Measurements from ENCODE around the gene MYO5A.
A peak's percentile ranks its signal among the peaks of the same experiment; 100 is the strongest.

Gene MYO5A

DNA sequence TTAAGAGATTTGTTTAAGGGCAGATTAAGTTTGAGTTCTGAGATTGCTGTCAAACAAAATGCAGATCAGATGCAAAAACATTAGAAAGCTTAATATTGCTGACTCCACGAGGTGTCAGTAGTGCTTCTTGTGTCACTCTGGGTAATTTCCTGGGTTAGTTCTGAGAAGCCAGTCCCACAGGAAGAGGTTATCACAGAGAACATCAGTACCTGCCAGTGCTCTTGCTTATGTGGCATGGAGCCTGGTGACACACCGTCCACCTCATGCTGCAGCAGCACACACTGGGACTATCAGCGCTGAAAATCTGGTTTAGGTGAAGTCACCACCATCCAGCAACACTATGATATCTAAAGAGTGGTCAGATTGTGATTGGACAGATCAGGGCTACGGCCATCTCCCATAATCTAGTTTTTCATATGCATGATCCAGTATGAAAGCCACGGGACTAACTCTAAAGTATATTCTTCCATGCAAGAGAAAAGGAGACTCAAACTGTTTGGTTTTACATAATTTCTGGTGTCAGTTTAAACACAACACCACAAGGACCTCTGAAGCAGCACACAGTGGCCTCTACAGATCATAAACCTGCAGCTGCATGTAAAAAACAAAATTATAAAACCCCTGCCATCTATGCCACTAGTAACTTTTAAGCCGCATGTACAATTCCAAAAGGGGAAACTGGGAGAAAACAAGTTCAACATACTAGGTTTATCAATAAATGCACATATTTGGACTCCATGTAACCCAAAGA, 197.0 kb downstream of the MYO5A start:
- peak; percentile 92 for ATAC-seq
- TF ChIP-seq CREB5 (CRISPR knock-in tag; IDR thresholded peaks at IDR 0.05; ENCODE audit: low read depth): no peak
- no peak for TF ChIP-seq ZNF8 (CRISPR knock-in tag; IDR thresholded peaks at IDR 0.05)
- no peak for TF ChIP-seq ZFP30 (CRISPR knock-in tag; IDR thresholded peaks at IDR 0.05)
- TF ChIP-seq PPARA (CRISPR knock-in tag; IDR thresholded peaks at IDR 0.05; ENCODE audit: borderline replicate concordance): no peak
- TF ChIP-seq ARNTL (CRISPR knock-in tag; IDR thresholded peaks at IDR 0.05; ENCODE audit: borderline replicate concordance, low read depth): no peak

DNA sequence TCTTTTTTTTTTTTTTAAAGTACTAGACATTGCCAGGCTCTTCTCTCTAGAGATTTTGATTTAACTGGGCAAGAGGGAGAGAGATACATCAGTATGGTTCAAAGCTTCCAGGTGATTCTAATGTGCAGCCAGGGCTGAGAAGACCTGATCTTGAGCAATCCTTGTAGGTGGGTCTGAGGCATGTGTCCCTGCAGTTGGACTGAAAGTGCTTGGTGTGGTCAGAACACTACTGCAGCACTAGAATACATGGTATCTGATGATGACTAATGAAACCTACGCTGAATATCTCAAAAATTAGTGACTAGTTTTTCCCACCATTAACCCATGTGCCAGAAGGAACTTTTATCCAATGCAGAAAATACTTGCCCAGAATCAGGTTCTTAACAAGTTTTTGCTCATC, 198.7 kb downstream of the MYO5A start:
- ATAC-seq: no peak
- TF ChIP-seq TCF4 (CRISPR knock-in tag; IDR thresholded peaks at IDR 0.05; ENCODE audit: borderline replicate concordance) (no peak), RARB (CRISPR knock-in tag; IDR thresholded peaks at IDR 0.05) (no peak), ZNF70 (CRISPR knock-in tag; IDR thresholded peaks at IDR 0.05) (no peak), ZNF565 (CRISPR knock-in tag; conservative IDR thresholded peaks at IDR 0.05; ENCODE audit: low read depth) (no peak), CSDC2 (CRISPR knock-in tag; IDR thresholded peaks at IDR 0.05) (no peak), POU6F1 (CRISPR knock-in tag; IDR thresholded peaks at IDR 0.05; ENCODE audit: borderline replicate concordance, low read depth) (no peak), ZFP3 (CRISPR knock-in tag; IDR thresholded peaks at IDR 0.05) (no peak), CREB5 (CRISPR knock-in tag; IDR thresholded peaks at IDR 0.05; ENCODE audit: low read depth) (no peak)

- ATAC-seq: no peak
- TF ChIP-seq GLIS3 (CRISPR knock-in tag; IDR thresholded peaks at IDR 0.05) (no peak), BACH2 (CRISPR knock-in tag; IDR thresholded peaks at IDR 0.05; ENCODE audit: borderline replicate concordance) (no peak), RARB (CRISPR knock-in tag; IDR thresholded peaks at IDR 0.05) (no peak), ZNF8 (CRISPR knock-in tag; IDR thresholded peaks at IDR 0.05) (no peak)
These were observed 199.5 kb downstream of the MYO5A start for GRCh38 chr15:52329150-52329549.

- TF ChIP-seq ARNTL (CRISPR knock-in tag; IDR thresholded peaks at IDR 0.05; ENCODE audit: borderline replicate concordance, low read depth): no peak
- no peak for TF ChIP-seq BACH2 (CRISPR knock-in tag; IDR thresholded peaks at IDR 0.05; ENCODE audit: borderline replicate concordance)
- TF ChIP-seq TOX (CRISPR knock-in tag; IDR thresholded peaks at IDR 0.05; ENCODE audit: borderline replicate concordance): no peak
- TF ChIP-seq GLIS3 (CRISPR knock-in tag; IDR thresholded peaks at IDR 0.05): no peak
- no peak for TF ChIP-seq OSR1 (CRISPR knock-in tag; IDR thresholded peaks at IDR 0.05)
- no peak for TF ChIP-seq RARB (CRISPR knock-in tag; IDR thresholded peaks at IDR 0.05)
- no peak for ATAC-seq
These were observed 200.0 kb downstream of the MYO5A start for GRCh38 chr15:52328680-52329079.

DNA sequence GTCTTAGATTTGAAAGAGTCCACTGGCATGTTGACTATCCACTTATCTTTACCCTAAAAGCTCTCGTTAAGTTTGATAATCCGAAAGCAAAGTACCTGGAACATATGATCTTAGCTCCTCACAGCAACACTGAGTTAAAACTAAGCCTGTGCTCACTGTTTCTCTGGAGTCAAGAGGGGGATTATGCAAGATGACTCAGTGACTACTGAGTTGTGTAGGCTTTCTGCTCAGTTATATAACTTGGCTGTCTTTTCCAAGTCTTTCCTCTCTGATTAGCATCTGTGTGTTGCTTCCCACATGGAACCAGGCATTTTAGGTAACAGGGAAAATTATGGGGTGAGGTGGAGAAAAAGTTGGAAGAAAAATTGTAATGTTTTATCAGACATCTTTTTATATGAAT, 201.9 kb downstream of the MYO5A start:
- TF ChIP-seq ZFP30 (CRISPR knock-in tag; IDR thresholded peaks at IDR 0.05) (no peak), ISL1 (CRISPR knock-in tag; IDR thresholded peaks at IDR 0.05) (no peak), ZNF565 (CRISPR knock-in tag; conservative IDR thresholded peaks at IDR 0.05; ENCODE audit: low read depth) (no peak), GLIS3 (CRISPR knock-in tag; IDR thresholded peaks at IDR 0.05) (no peak), ARNTL (CRISPR knock-in tag; IDR thresholded peaks at IDR 0.05; ENCODE audit: borderline replicate concordance, low read depth) (no peak), ZNF70 (CRISPR knock-in tag; IDR thresholded peaks at IDR 0.05) (no peak), PATZ1 (CRISPR knock-in tag; IDR thresholded peaks at IDR 0.05; ENCODE audit: borderline replicate concordance) (no peak), ZFP3 (CRISPR knock-in tag; IDR thresholded peaks at IDR 0.05) (no peak), POU6F1 (CRISPR knock-in tag; IDR thresholded peaks at IDR 0.05; ENCODE audit: borderline replicate concordance, low read depth) (no peak), PPARA (CRISPR knock-in tag; IDR thresholded peaks at IDR 0.05; ENCODE audit: borderline replicate concordance) (no peak), TCF4 (CRISPR knock-in tag; IDR thresholded peaks at IDR 0.05; ENCODE audit: borderline replicate concordance) (no peak), CSDC2 (CRISPR knock-in tag; IDR thresholded peaks at IDR 0.05) (no peak), TOX (CRISPR knock-in tag; IDR thresholded peaks at IDR 0.05; ENCODE audit: borderline replicate concordance) (no peak)
- ATAC-seq: no peak
